ENCODE results near the gene YIF1B. TPM values are rescaled to one million over a fixed set of nuclear protein-coding genes. Genes with fewer than 3 reads are reported as not detected.
A peak's percentile ranks its signal among the peaks of the same experiment; 100 is the strongest.

The YIF1B gene
- total RNA-seq, 1 donor from 2014 or later: 72.2 TPM

DNA sequence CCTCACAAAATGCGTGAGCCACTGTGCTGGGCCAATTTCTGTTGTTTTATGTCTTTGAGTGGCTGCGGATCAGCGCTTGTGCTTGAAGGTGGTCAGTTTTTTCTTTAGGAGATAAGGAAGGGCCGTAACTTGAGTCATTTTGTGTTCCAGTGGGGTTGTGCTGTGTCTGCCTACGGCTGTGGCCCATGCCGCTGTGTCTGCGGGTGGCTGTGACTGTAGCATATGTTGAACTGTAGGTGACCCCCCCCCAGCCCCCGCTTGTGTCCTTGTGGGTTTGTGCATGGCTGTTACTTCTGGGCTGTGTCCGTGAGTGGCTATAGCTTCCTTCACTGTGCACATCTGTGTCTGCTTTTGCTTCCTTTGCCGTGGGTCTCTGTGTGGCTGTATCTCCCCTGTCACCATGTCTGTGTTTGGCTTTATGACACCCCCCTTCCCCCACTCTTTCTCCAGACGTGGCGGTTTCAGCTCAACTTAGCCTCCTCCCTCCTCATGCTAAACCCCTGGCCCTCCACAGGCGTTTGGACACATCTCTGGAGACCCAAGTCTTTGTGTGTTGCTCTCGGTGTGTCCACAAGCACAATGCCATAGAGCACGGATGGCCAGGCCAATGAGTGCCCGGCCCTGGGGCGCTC lies 60.2 kb downstream of the YIF1B start:
- H3K4me3 ChIP-seq (ENCODE audit: low read depth, low read length): peak overlapping the region; percentile 53
- no peak for DNase-seq (ENCODE audit: low read depth)
- TF ChIP-seq, protein P1, sequence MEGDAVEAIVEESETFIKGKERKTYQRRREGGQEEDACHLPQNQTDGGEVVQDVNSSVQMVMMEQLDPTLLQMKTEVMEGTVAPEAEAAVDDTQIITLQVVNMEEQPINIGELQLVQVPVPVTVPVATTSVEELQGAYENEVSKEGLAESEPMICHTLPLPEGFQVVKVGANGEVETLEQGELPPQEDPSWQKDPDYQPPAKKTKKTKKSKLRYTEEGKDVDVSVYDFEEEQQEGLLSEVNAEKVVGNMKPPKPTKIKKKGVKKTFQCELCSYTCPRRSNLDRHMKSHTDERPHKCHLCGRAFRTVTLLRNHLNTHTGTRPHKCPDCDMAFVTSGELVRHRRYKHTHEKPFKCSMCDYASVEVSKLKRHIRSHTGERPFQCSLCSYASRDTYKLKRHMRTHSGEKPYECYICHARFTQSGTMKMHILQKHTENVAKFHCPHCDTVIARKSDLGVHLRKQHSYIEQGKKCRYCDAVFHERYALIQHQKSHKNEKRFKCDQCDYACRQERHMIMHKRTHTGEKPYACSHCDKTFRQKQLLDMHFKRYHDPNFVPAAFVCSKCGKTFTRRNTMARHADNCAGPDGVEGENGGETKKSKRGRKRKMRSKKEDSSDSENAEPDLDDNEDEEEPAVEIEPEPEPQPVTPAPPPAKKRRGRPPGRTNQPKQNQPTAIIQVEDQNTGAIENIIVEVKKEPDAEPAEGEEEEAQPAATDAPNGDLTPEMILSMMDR (conservative IDR thresholded peaks at IDR 0.05; ENCODE audit: low read depth, low read length): no peak

DNA sequence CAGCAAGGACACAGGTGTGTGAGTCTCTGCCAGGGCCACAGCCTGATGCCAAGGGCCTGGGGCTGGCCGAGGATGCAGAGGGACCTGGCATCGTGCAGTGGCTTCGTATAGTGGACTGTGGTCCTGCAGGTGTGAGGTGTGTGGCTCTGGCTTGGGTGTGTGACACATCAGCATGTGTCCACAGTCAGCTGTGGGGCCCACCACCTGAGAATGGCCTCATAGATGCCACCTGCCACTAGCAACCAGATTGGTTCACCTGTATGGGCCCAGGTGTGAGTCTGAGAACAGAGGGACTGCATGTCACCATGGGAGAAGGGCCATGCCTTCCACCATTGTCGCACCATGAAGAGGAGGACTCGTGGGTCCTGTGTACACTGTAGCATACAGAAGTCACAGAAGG lies 62.0 kb downstream of the YIF1B start:
- no peak for DNase-seq (ENCODE audit: low read depth)
- no peak overlapping the region for H3K4me3 ChIP-seq (ENCODE audit: low read depth, low read length)
- TF ChIP-seq, protein P1 (conservative IDR thresholded peaks at IDR 0.05; ENCODE audit: low read depth, low read length): no peak

Other genes with a start within 250 kb of the YIF1B start
- 1.3 and 2.6 TPM in 2 replicates for gene DPF1, start 91.7 kb downstream of the YIF1B start, total RNA-seq
- 13.4 and 14.3 TPM in 2 replicates for gene PPP1R14A, start 59.6 kb downstream of the YIF1B start, total RNA-seq
- 539 and 548 TPM in 2 replicates for gene SPINT2, start 51.4 kb downstream of the YIF1B start, total RNA-seq
- 267 and 305 TPM in 2 replicates for gene C19orf33, start 11.7 kb downstream of the YIF1B start, total RNA-seq
- gene KCNK6, start 3.9 kb upstream of the YIF1B start, total RNA-seq: 3.8 and 3.9 TPM in 2 replicates
- 0.51 and 1.2 TPM in 2 replicates for gene CATSPERG, start 19.9 kb upstream of the YIF1B start, total RNA-seq
- 227 and 369 TPM in 2 replicates for gene PSMD8, start 58.6 kb upstream of the YIF1B start, total RNA-seq
- 0.87 and 1.8 TPM in 2 replicates for gene GGN, start 72.1 kb upstream of the YIF1B start, total RNA-seq
- 2.8 and 5.2 TPM in 2 replicates for gene SPRED3, start 72.8 kb upstream of the YIF1B start, total RNA-seq
- 13.2 and 37.1 TPM in 2 replicates for gene FAM98C, start 87.1 kb upstream of the YIF1B start, total RNA-seq
- not detected in 2 replicates for gene RASGRP4, start 110.3 kb upstream of the YIF1B start, total RNA-seq
- gene RYR1, start 117.7 kb upstream of the YIF1B start, total RNA-seq: 0.12 TPM in 1 of 2 replicates, not detected in the other